WERI-Rb-1 (cell line): ENCODE data around the gene TGFBR3.

Source experiments
- DNase-seq: peaks from one replicate; pipeline ENCODE4 v3.0.0-alpha.2; 2020
- H3K27ac ChIP-seq: fragments of 250-450 bp; sonication (Bioruptor Pico); 2 replicates; pipeline ENCODE4 v1.5.1; 2020; ENCODE audit warnings: mild to moderate bottlenecking, moderate library complexity
- H3K27me3 ChIP-seq: fragments of 250-450 bp; sonication (Bioruptor Pico); 2 replicates; pipeline ENCODE4 v1.5.1; 2021; ENCODE audit warnings: mild to moderate bottlenecking, low read depth, moderate library complexity; ENCODE audit not compliant: insufficient read depth, severe bottlenecking
- H3K36me3 ChIP-seq: fragments of 250-450 bp; sonication (Bioruptor Pico); 2 replicates; pipeline ENCODE4 v1.5.1; 2020; ENCODE audit warnings: mild to moderate bottlenecking, moderate library complexity
- H3K4me3 ChIP-seq: 2 replicates; pipeline ENCODE4 v1.5.1; 2011; ENCODE audit warnings: low read depth, mild to moderate bottlenecking, control low read depth, low read length
- H3K9me3 ChIP-seq: fragments of 250-450 bp; sonication (Bioruptor Pico); 2 replicates; pipeline ENCODE4 v1.5.1; 2021; ENCODE audit warnings: mild to moderate bottlenecking, moderate library complexity; ENCODE audit not compliant: severe bottlenecking
- TF ChIP-seq, protein P1 (sequence below): IDR thresholded peaks from 2 replicates; pipeline ENCODE4 v1.5.1; 2011; ENCODE audit warnings: low read depth, mild to moderate bottlenecking, control low read depth, inconsistent platforms, low read length

Gene TGFBR3

DNA sequence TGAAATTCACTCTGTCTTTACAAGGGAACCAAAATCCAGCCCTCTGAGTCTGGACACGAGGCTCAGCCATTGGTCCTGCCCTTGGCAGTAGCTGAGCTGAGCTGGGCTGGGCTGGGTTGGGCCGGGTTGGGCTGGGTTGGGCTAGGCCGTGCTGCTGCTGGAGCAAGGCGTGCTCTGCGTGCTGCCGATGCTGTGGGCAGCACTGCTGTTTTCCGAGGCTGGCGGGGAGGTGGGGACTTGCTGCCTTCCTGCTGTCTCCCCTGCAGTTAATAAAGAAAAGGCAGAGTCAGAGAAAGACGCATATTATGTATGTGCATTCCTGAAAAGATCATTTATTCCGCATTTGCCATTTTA lies 202.4 kb downstream of the TGFBR3 start:
- H3K4me3 ChIP-seq: no peak overlapping the region
- H3K27ac ChIP-seq: no peak overlapping the region
- no peaks in the 10 kb centered on the region for H3K36me3 ChIP-seq
- H3K27me3 ChIP-seq: no peaks in the 10 kb centered on the region
- no peaks in the 10 kb centered on the region for H3K9me3 ChIP-seq
- DNase-seq: no peak
- TF ChIP-seq, protein P1, sequence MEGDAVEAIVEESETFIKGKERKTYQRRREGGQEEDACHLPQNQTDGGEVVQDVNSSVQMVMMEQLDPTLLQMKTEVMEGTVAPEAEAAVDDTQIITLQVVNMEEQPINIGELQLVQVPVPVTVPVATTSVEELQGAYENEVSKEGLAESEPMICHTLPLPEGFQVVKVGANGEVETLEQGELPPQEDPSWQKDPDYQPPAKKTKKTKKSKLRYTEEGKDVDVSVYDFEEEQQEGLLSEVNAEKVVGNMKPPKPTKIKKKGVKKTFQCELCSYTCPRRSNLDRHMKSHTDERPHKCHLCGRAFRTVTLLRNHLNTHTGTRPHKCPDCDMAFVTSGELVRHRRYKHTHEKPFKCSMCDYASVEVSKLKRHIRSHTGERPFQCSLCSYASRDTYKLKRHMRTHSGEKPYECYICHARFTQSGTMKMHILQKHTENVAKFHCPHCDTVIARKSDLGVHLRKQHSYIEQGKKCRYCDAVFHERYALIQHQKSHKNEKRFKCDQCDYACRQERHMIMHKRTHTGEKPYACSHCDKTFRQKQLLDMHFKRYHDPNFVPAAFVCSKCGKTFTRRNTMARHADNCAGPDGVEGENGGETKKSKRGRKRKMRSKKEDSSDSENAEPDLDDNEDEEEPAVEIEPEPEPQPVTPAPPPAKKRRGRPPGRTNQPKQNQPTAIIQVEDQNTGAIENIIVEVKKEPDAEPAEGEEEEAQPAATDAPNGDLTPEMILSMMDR: no peak

DNA sequence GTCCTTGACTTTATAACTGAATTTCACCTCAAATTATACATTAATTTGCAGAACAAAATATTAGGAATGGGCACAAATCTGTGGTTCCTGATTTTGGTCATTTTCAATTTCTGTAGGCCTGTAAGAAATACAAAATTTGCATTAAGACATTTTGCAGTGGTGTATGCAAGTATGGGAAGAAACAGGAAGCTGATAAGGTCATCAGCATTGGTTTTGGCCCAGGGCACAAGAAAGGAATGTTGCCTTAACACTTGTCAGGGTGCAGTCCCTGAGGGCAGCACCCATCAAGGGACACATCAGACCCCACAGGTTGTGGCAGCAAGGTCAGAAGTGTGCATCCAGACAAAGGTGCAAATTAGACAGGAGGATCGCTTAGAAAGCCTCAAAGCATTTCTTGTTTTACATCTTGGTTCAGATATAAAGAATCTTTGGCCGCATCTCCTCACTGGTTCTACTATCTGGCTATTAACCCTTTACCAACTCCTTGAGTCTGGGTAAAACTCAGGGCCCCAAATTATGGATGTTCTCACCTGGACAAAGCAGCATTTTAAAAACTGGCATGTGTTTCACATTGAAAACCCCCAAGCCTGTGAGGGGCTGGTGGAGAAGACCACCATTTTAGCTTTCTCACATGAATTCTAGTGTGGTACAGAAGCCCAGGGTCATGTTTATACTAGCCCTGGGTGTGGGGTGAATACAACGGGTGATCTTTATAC lies 202.9 kb downstream of the TGFBR3 start:
- Histone ChIP-seq H3K27ac (no peak overlapping the region), H3K27me3 (no peaks in the 10 kb centered on the region), H3K9me3 (no peaks in the 10 kb centered on the region), H3K36me3 (no peaks in the 10 kb centered on the region), H3K4me3 (no peak overlapping the region)
- no peak for DNase-seq
- TF ChIP-seq, protein P1: no peak

DNA sequence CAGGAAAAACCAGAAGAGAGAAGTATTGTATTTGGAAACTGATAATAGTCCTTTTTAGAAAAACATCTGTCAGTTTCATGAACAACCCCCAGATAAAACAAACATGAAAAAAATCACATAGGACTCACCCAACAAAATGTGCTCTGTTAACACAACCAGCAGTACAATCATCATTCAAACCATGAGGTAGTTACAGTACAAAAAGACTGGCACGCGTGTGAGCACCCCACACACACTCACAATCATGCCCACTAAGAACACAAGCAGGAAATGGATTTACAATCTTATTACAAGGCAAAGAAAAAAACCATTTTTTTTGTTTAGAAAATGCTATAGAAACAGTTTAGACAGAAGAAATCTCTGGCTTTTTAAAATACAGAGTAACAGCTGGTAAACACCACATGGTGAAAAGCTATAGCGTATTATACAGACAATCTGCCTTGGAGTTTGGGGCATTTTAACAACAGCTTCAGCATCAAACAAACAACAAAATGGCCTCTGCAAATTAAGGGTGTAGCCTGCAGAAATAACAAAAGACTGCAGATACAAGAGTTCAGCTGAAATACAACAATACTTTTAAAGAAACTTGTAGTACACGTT lies 205.3 kb downstream of the TGFBR3 start:
- DNase-seq: no peak
- Histone ChIP-seq H3K27me3 (no peaks in the 10 kb centered on the region), H3K9me3 (no peaks in the 10 kb centered on the region), H3K36me3 (no peaks in the 10 kb centered on the region), H3K4me3 (no peak overlapping the region), H3K27ac (no peak overlapping the region)
- TF ChIP-seq, protein P1: no peak

DNA sequence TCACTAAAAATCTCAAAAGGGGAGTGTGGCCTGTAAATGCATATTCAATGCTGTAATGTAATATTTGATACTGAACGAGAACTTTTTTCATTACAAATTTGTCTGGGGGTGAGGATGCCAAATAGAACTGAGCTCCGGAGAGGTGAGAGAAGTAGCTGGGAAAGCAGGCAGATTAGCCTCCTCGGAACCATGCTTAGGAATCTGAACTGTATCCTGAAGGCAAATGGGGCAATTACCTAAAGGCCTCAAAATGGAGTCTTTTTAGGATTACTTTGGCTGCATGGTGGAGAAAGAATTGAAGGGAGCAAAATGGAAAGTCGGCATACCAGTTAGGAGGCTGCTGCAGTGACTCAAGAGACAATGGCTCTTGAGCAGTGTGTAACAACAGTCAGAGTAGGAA lies 206.5 kb downstream of the TGFBR3 start:
- no peaks in the 10 kb centered on the region for H3K27me3 ChIP-seq
- no peaks in the 10 kb centered on the region for H3K9me3 ChIP-seq
- no peak overlapping the region for H3K4me3 ChIP-seq
- no peak for DNase-seq
- H3K36me3 ChIP-seq: no peaks in the 10 kb centered on the region
- H3K27ac ChIP-seq: no peak overlapping the region
- TF ChIP-seq, protein P1: no peak

DNA sequence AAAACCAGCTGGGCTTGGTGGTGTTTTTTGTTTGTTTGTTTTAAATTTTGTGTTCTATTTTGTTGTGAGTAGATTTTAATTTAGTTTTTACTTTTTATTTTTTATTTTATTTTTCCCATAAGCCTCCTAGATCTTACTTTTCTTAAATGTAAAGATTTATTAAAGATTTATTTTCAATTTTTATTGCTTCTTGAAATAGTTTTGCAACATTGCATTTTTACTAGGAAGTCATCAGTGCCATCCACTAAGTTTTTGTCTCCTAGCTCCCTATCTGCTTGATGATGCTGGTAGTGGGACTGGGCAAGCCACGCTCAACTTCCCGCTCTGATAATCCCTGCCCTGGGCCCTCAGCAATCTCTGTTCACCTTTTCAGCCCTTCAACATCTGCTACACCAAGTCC lies 209.9 kb downstream of the TGFBR3 start:
- H3K36me3 ChIP-seq: no peaks in the 10 kb centered on the region
- no peaks in the 10 kb centered on the region for H3K27me3 ChIP-seq
- H3K27ac ChIP-seq: no peak overlapping the region
- TF ChIP-seq, protein P1: no peak
- no peak for DNase-seq
- H3K4me3 ChIP-seq: no peak overlapping the region
- no peaks in the 10 kb centered on the region for H3K9me3 ChIP-seq

DNA sequence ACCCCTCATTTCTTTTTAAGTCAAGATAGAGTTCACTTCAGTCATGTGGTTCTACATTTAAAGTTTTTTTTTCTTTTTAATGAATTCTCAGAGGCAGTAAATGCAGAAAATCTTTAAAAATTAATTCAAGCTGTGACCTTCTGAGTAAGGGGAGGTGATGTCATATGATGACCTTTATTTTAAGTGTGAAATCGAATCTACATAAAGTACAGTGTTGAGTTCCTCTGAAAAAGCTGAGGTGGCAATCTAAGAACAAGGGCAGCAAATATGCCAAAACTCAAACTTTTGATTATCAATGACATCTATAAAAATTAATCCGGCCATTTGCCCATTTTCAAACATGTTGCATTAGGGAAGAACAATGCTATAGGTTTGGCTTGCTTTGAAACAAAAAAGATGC lies 211.8 kb downstream of the TGFBR3 start:
- no peak overlapping the region for H3K4me3 ChIP-seq
- no peak overlapping the region for H3K27ac ChIP-seq
- H3K27me3 ChIP-seq: no peaks in the 10 kb centered on the region
- no peak for DNase-seq
- H3K9me3 ChIP-seq: no peaks in the 10 kb centered on the region
- TF ChIP-seq, protein P1: no peak
- no peaks in the 10 kb centered on the region for H3K36me3 ChIP-seq
